Pons (tissue), 1 donor: ENCODE measurements around the gene LBP.
"Not testable (repeated sequence)": the region's sequence is repeated elsewhere in the genome, so short reads cannot be mapped to it uniquely, and the experiment has no call there.

Experiments used
- DNase-seq: peaks from one replicate; pipeline ENCODE4 v3.0.0-alpha.2; 2016; ENCODE audit warnings: low spot score

LBP gene

GRCh38 chr20:38395751-38396395 is 49.6 kb downstream of the LBP start:
- not testable (repeated sequence) for DNase-seq

GRCh38 chr20:38402089-38402488 is 55.8 kb downstream of the LBP start:
- no peak for DNase-seq

- DNase-seq = no peak
These were observed 56.5 kb downstream of the LBP start for GRCh38 chr20:38402816-38403215.

GRCh38 chr20:38404016-38404415 is 57.7 kb downstream of the LBP start:
- no peak for DNase-seq

GRCh38 chr20:38405132-38405531 is 58.9 kb downstream of the LBP start:
- no peak for DNase-seq

GRCh38 chr20:38406476-38406875 is 60.2 kb downstream of the LBP start:
- DNase-seq = peak; percentile 42

GRCh38 chr20:38407321-38407720 is 61.0 kb downstream of the LBP start:
- no peak for DNase-seq

- DNase-seq = not testable (repeated sequence)
These were observed 61.5 kb downstream of the LBP start for GRCh38 chr20:38407822-38408221.

DNA sequence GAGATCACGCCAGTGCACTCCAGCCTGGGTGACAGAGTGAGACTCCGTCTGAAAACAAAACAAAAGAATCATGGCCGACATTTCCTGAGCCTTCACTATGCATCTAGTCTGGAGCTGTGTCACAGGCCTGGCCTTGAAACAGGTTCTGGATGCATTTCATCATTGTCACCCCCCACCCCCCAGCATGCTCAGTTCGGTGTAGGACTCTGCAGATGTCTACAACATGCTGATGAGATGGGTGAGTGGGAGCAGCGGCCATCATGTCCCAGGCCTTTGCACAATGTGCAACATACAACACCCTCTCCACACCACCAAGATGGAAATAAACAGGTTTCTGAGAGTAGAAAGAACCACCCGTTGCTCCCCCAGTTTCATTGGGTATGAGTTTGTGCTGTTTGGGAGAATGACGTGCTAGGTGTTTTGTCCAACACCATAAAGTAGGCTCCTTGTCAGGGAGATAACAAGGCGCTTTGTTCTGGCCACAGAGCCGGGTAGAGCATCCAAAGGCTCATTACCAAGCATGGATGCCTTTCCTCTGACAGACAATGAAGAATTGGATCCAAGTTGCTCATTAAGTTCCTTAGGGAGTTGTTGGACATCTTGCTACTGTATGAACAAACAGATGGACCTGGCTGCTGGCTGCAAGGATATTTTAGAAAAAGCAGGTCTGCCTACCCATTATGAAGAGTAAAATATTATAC is 66.7 kb downstream of the LBP start:
- DNase-seq = peak; percentile 85

- no peak for DNase-seq
These were observed 68.6 kb downstream of the LBP start for GRCh38 chr20:38414769-38415450.

DNA sequence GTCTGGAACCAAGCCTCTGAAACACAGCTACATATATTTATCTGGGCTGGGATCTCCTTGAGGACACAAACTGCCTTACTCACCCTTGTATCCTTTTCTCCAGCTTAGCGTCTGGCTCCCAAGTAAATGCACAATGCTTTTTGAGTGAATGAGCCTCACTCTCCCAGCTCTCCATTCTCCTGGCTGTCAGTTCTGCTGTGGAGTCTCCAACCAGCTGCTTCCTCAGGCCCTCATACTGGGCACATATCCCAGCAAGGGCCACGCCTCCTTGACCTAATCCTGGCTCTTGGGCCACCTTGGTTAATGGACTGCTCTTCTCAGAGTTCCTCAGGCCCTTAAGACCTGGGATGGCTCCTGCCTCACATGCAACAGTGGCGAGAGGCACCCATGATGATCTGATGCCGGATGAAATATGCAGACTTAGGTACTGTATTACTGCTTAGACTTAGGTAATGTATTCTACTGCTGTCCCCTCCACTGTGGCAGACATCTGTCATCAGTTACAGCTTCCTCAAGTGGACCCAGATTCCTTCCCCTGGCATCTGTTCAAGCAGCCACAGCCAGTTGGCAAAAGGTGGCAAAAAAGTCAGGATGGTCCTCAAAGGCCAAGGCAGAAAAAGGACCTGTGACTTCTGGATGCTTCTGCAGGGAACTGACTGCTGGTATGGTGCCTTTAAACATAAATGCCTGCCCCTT is 72.4 kb downstream of the LBP start:
- peak; percentile 75 for DNase-seq

GRCh38 chr20:38420388-38421085 is 74.3 kb downstream of the LBP start:
- peak; percentile 47 for DNase-seq

GRCh38 chr20:38421915-38422314 is 75.6 kb downstream of the LBP start:
- DNase-seq = no peak

DNA sequence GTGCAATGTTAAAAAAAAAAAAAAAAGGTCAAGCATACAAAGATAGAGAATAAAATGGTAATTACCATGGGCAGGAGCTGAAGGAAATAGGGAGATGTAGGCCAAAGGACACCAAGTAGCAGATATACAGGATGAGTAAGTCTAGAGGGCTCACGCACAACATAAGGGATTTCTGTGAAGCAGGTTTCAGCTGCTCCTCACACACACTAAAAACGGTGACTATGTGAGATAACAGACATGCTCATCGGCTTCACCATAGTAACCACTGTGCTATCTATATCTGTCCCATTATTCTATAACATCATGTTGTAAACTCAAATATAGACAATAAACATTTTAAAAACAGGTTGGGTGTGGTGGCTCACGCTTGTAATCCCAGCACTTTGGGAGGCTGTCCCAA is 77.3 kb downstream of the LBP start:
- DNase-seq = no peak

GRCh38 chr20:38424401-38424800 is 78.1 kb downstream of the LBP start:
- DNase-seq = no peak

GRCh38 chr20:38426006-38426897 is 80.0 kb downstream of the LBP start:
- DNase-seq = no peak
